Lung (tissue), 12 donors: ENCODE measurements around the gene MNX1. TPM values are rescaled to one million over a fixed set of nuclear protein-coding genes. Genes with fewer than 3 reads are reported as not detected.

ENCODE experiments used
- ATAC-seq: fragments of 200-7000 bp; cut with Tn5 transposase; one replicate; pipeline ENCODE4 v1.9.1; 2020; ENCODE audit warnings: moderate number of reproducible peaks; ENCODE audit not compliant: insufficient read depth, low FRiP score
- DNase-seq, 3 donors: peaks; one replicate each; pipeline ENCODE4 v3.0.0-alpha.2; 2013 to 2017
- H3K27ac ChIP-seq, 2 donors: one replicate each; pipeline ENCODE4 v1.5.1; 2013; ENCODE audit warnings: mild to moderate bottlenecking in 2 of 2, moderate library complexity in 2 of 2, control low read depth in 1 of 2, inconsistent platforms in 1 of 2, low read depth in 1 of 2, low read length in 1 of 2
- H3K27me3 ChIP-seq, 3 donors: one replicate each; pipeline ENCODE4 v1.5.1; 2013; ENCODE audit warnings: low read length in 2 of 3; ENCODE audit not compliant: control insufficient read depth in 3 of 3, insufficient read depth in 3 of 3
- H3K36me3 ChIP-seq, 4 donors: one replicate each; pipeline ENCODE4 v1.5.1; 2013; ENCODE audit warnings: low read length in 4 of 4, mild to moderate bottlenecking in 1 of 4, moderate library complexity in 1 of 4; ENCODE audit not compliant: control insufficient read depth in 4 of 4, insufficient read depth in 4 of 4
- H3K4me1 ChIP-seq, 5 donors: one replicate each; pipeline ENCODE4 v1.5.1; 2013; ENCODE audit warnings: low read length in 5 of 5, mild to moderate bottlenecking in 2 of 5, moderate library complexity in 1 of 5; ENCODE audit not compliant: control insufficient read depth in 5 of 5, insufficient read depth in 5 of 5
- H3K4me3 ChIP-seq: one replicate; pipeline ENCODE4 v1.5.1; 2013; ENCODE audit warnings: mild to moderate bottlenecking, control low read depth, moderate library complexity
- H3K9ac ChIP-seq, 2 donors: one replicate each; pipeline ENCODE4 v1.5.1; 2013; ENCODE audit warnings: low read length in 2 of 2, control low read depth in 1 of 2; ENCODE audit not compliant: insufficient read depth in 1 of 2
- H3K9me3 ChIP-seq, 4 donors: one replicate each; pipeline ENCODE4 v1.5.1; 2013; ENCODE audit warnings: low read length in 3 of 4, mild to moderate bottlenecking in 1 of 4, moderate library complexity in 1 of 4; ENCODE audit not compliant: control insufficient read depth in 4 of 4, insufficient read depth in 3 of 4
- CTCF ChIP-seq: IDR thresholded peaks from 2 replicates; pipeline ENCODE4 v1.5.1; 2012; ENCODE audit warnings: mild to moderate bottlenecking; ENCODE audit errors: control extremely low read depth, extremely low read depth
- WGBS, 2 donors: extraction: QIAGEN DNeasy Blood & Tissue Kit; methylation state at CpG; one replicate each; pipeline ENCODE4 v1.1.7; 2013; 5-methylcytosine and 5-hydroxymethylcytosine counted together
- polyA plus RNA-seq, 2 donors: library from polyadenylated mRNA; stranded (reverse); fragments of 200-250 nt; gene quantifications; one replicate each; pipeline ENCODE4 v1.2.1, GENCODE V29; 2013
- total RNA-seq, 2 donors: library from RNA; depleted of rRNA in 1 of 2; stranded (reverse); fragments of >200 nt in 1 of 2; gene quantifications; one replicate each; pipeline ENCODE4 v1.2.1, GENCODE V29; 2014 to 2021
- donor health status: control.
- donor health status: control.
- donor health status: Bipolar disorder and iron deficiency.
- donor health status: healthy.
- donor health status: DM: yes; HTN: yes; CAD: no.

The MNX1 gene
- total and polyA plus RNA-seq, 4 donors, result 0.10 to 1.4 TPM; not detected in 2

DNA sequence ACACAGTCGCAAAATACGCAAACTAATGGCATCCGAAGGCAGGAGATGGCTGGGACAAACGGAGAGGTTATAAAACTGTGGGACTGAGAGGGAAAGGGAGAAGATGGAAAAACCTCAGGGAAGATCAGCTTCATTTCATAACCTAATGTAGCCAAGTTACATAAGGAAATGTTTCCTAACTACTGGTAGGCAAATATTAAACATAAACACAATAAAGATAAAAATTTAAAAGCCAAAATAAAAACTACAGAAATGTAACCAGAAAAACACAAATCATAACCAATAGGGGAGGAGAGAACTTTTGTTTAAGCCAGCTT, 13.1 kb upstream of the MNX1 start:
- H3K4me1 ChIP-seq, result peaks cover 0 to 11% (median 5%) of the 10 kb centered on the region in 5 donors
- ATAC-seq, result no peak
- no peak for TF ChIP-seq CTCF
- H3K27ac ChIP-seq, result no peak overlapping the region
- no peak overlapping the region for H3K9ac ChIP-seq
- H3K36me3 ChIP-seq, result no peaks in the 10 kb centered on the region
- DNase-seq, result no peak
- peaks cover 13 to 89% (median 84%) of the 10 kb centered on the region in 3 donors for H3K27me3 ChIP-seq
- peaks cover 0 to 9% (median 1%) of the 10 kb centered on the region in 4 donors for H3K9me3 ChIP-seq
- 10 to 11% methylated on average over 4 of the region's 4 CpGs for WGBS, 2 donors
- H3K4me3 ChIP-seq, result no peak overlapping the region

GRCh38 chr7:157022681-157023588, 12.5 kb upstream of the MNX1 start:
- Histone ChIP-seq H3K27me3 (peaks cover 19 to 89% (median 86%) of the 10 kb centered on the region in 3 donors), H3K9me3 (peaks cover 0 to 8% (median 1%) of the 10 kb centered on the region in 4 donors), H3K27ac (no peak overlapping the region), H3K4me3 (no peak overlapping the region), H3K36me3 (no peaks in the 10 kb centered on the region), H3K4me1 (peaks cover 0 to 11% (median 5%) of the 10 kb centered on the region in 5 donors), H3K9ac (no peak overlapping the region)
- 10 to 11% methylated on average over 19 of the region's 19 CpGs for whole genome bisulfite sequencing, 2 donors
- ATAC-seq, result peak; percentile 76
- no peak for DNase-seq
- TF ChIP-seq CTCF, result no peak

GRCh38 chr7:157021871-157022680, 11.6 kb upstream of the MNX1 start:
- Histone ChIP-seq H3K9me3 (peaks cover 0 to 8% (median 1%) of the 10 kb centered on the region in 4 donors), H3K4me1 (peaks cover 0 to 11% (median 5%) of the 10 kb centered on the region in 5 donors), H3K27ac (no peak overlapping the region), H3K27me3 (peaks cover 26 to 92% (median 85%) of the 10 kb centered on the region in 3 donors), H3K9ac (no peak overlapping the region), H3K36me3 (no peaks in the 10 kb centered on the region), H3K4me3 (no peak overlapping the region)
- DNase-seq, result no peak
- TF ChIP-seq CTCF, result no peak
- no peak for ATAC-seq
- WGBS, 2 donors, result 5 to 6% methylated on average over 30 of the region's 30 CpGs
